DND-41 (cell line): ENCODE results near the gene ITGA8.

Source experiments
- CTCF ChIP-seq: IDR thresholded peaks from 2 replicates; pipeline ENCODE4 v1.5.1; 2012; ENCODE audit warnings: borderline replicate concordance, low read length, moderate library complexity, mild to moderate bottlenecking; ENCODE audit not compliant: poor library complexity, severe bottlenecking; ENCODE audit errors: extremely low read depth
- EZH2 ChIP-seq: IDR thresholded peaks from 3 replicates; pipeline ENCODE4 v1.6.1; 2012; ENCODE audit warnings: borderline replicate concordance, low read depth, mild to moderate bottlenecking, moderate library complexity, low read length, inconsistent platforms; ENCODE audit not compliant: severe bottlenecking

GRCh38 chr10:15754937-15755336 is 35.2 kb upstream of the ITGA8 start:
- TF ChIP-seq CTCF (no peak), EZH2 (no peak)
